HepG2 (cell line): ENCODE measurements around the gene TMEM33. TPM values are rescaled to one million over a fixed set of nuclear protein-coding genes. Genes with fewer than 3 reads are reported as not detected.

Experiments
- FOXP1 ChIP-seq, 2 experiments: fragments of 450-650 bp in 1 of 2; IDR thresholded peaks; 2 replicates each; pipeline ENCODE4 v1.6.1; 2017 to 2018; ENCODE audit warnings: antibody characterized with exemption in 1 of 2
- HOXA5 ChIP-seq: sonication (generic); formaldehyde crosslinking; IDR thresholded peaks from 2 replicates; pipeline ENCODE4 v1.4.0; 2020; ENCODE audit warnings: missing genetic modification reagents
- JARID2 ChIP-seq: sonication (generic); formaldehyde crosslinking; IDR thresholded peaks from 2 replicates; pipeline ENCODE4 v1.8.1; 2023; ENCODE audit warnings: missing genetic modification reagents, inconsistent platforms; ENCODE audit not compliant: insufficient replicate concordance
- MYNN ChIP-seq: sonication (generic); formaldehyde crosslinking; IDR thresholded peaks from 2 replicates; pipeline ENCODE4 v1.4.0; 2020; ENCODE audit warnings: mild to moderate bottlenecking, low read depth, missing genetic modification reagents
- NCOA1 ChIP-seq: sonication (generic); formaldehyde crosslinking; IDR thresholded peaks from 2 replicates; pipeline ENCODE4 v1.9.0; 2021; ENCODE audit warnings: missing genetic modification reagents
- SOX6 ChIP-seq, 2 experiments: fragments of 450-650 bp in 1 of 2; sonication (generic) in 1 of 2; formaldehyde crosslinking in 1 of 2; IDR thresholded peaks; 2 replicates each; pipeline versions ENCODE4 v1.4.0 to v1.6.1; 2017 to 2020; ENCODE audit warnings: antibody characterized with exemption in 1 of 2, mild to moderate bottlenecking in 1 of 2, missing genetic modification reagents in 1 of 2
- ZFX ChIP-seq: sonication (generic); formaldehyde crosslinking; IDR thresholded peaks from 2 replicates; pipeline ENCODE4 v1.4.0; 2020; ENCODE audit warnings: mild to moderate bottlenecking, low read depth, missing genetic modification reagents, moderate library complexity
- ZNF530 ChIP-seq: sonication (generic); formaldehyde crosslinking; IDR thresholded peaks from 2 replicates; pipeline ENCODE4 v1.5.0; 2020; ENCODE audit warnings: low read depth, mild to moderate bottlenecking, missing genetic modification reagents
- polyA plus RNA-seq, 8 experiments: library from polyadenylated mRNA; depleted of rRNA in 3 of 8; stranded (reverse) in 7 of 8; unstranded in 1 of 8; fragments of >200 nt; fragmentation: Illumina TruSeq in 4 of 8; extraction: Trizol in 4 of 8; gene quantifications; 2 replicates each; pipeline versions ENCODE4 v1.2.1 to v1.2.3, GENCODE V29; 2011 to 2016; ENCODE audit warnings: low read depth in 4 of 8, missing spikeins in 1 of 8, mixed read lengths in 1 of 8; ENCODE audit not compliant: insufficient read depth in 1 of 8
- total RNA-seq, 5 experiments: library from RNA; depleted of rRNA; stranded (reverse); fragments of >200 nt; fragmentation: Illumina TruSeq; extraction: Trizol; gene quantifications; 2 replicates each; pipeline ENCODE4 v1.2.3, GENCODE V29; 2016; ENCODE audit warnings: low read depth in 1 of 5
- TF ChIP-seq, protein P1 (sequence below): IDR thresholded peaks from 2 replicates; pipeline ENCODE4 v1.6.1; 2016; ENCODE audit warnings: missing genetic modification reagents, missing compliant biosample characterization
- TF ChIP-seq, protein P2 (sequence below): sonication (generic); formaldehyde crosslinking; IDR thresholded peaks from 2 replicates; pipeline ENCODE4 v1.8.0; 2023; ENCODE audit warnings: mild to moderate bottlenecking, missing genetic modification reagents
- TF ChIP-seq, protein P3 (sequence below): IDR thresholded peaks from 2 replicates; pipeline ENCODE4 v1.6.1; 2016; ENCODE audit warnings: control low read depth
- TF ChIP-seq, protein P4 (sequence below): IDR thresholded peaks from 2 replicates; pipeline ENCODE4 v1.6.1; 2012; ENCODE audit warnings: low read depth, low read length, improper control_type of control experiment
- TF ChIP-seq, protein P5 (sequence below): sonication (generic); formaldehyde crosslinking; IDR thresholded peaks from 2 replicates; pipeline ENCODE4 v1.4.0; 2020; ENCODE audit warnings: missing genetic modification reagents
- TF ChIP-seq, protein P6 (sequence below), 2 experiments: sonication (generic) in 1 of 2; formaldehyde crosslinking in 1 of 2; IDR thresholded peaks; 2 replicates each; pipeline versions ENCODE4 v1.6.1 to v1.9.0; 2014 to 2022; ENCODE audit warnings: antibody characterized with exemption in 1 of 2, borderline replicate concordance in 1 of 2, inconsistent platforms in 1 of 2, low read depth in 1 of 2, missing genetic modification reagents in 1 of 2

The TMEM33 gene
- total and polyA plus RNA-seq, 2 of the 13 experiments (the other 11 are each of a cell fraction or from before 2014, with no cell fraction given) = 36.1 to 66.6 TPM

- TF ChIP-seq ZNF530 (CRISPR knock-in tag) = no peak
- no peak for TF ChIP-seq SOX6 (IDR thresholded peaks at IDR 0.05)
- peak; percentile 27; the same call in 1 of the 2 replicates for TF ChIP-seq SOX6 (CRISPR knock-in tag; IDR thresholded peaks at IDR 0.05)
- TF ChIP-seq ZFX = peak; percentile 95
- no peak for TF ChIP-seq FOXP1 (IDR thresholded peaks at IDR 0.05)
- no peak for TF ChIP-seq FOXP1 (CRISPR knock-in tag; IDR thresholded peaks at IDR 0.05)
- TF ChIP-seq, protein P1, sequence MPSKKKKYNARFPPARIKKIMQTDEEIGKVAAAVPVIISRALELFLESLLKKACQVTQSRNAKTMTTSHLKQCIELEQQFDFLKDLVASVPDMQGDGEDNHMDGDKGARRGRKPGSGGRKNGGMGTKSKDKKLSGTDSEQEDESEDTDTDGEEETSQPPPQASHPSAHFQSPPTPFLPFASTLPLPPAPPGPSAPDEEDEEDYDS (CRISPR knock-in tag) = peak; percentile 83
- TF ChIP-seq NCOA1 (CRISPR knock-in tag) = no peak
- TF ChIP-seq, protein P2, sequence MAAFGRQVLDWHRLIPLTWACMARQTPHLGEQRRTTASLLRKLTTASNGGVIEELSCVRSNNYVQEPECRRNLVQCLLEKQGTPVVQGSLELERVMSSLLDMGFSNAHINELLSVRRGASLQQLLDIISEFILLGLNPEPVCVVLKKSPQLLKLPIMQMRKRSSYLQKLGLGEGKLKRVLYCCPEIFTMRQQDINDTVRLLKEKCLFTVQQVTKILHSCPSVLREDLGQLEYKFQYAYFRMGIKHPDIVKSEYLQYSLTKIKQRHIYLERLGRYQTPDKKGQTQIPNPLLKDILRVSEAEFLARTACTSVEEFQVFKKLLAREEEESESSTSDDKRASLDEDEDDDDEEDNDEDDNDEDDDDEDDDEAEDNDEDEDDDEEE (CRISPR knock-in tag) = peak; percentile 71; the same call in 1 of the 2 replicates
- TF ChIP-seq, protein P3, sequence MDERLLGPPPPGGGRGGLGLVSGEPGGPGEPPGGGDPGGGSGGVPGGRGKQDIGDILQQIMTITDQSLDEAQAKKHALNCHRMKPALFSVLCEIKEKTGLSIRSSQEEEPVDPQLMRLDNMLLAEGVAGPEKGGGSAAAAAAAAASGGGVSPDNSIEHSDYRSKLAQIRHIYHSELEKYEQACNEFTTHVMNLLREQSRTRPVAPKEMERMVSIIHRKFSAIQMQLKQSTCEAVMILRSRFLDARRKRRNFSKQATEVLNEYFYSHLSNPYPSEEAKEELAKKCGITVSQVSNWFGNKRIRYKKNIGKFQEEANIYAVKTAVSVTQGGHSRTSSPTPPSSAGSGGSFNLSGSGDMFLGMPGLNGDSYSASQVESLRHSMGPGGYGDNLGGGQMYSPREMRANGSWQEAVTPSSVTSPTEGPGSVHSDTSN (CRISPR knock-in tag) = no peak
- TF ChIP-seq, protein P4, sequence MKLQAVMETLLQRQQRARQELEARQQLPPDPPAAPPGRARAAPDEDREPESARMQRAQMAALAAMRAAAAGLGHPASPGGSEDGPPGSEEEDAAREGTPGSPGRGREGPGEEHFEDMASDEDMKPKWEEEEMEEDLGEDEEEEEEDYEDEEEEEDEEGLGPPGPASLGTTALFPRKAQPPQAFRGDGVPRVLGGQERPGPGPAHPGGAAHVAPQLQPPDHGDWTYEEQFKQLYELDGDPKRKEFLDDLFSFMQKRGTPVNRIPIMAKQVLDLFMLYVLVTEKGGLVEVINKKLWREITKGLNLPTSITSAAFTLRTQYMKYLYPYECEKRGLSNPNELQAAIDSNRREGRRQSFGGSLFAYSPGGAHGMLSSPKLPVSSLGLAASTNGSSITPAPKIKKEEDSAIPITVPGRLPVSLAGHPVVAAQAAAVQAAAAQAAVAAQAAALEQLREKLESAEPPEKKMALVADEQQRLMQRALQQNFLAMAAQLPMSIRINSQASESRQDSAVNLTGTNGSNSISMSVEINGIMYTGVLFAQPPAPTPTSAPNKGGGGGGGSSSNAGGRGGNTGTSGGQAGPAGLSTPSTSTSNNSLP = no peak
- TF ChIP-seq, protein P5, sequence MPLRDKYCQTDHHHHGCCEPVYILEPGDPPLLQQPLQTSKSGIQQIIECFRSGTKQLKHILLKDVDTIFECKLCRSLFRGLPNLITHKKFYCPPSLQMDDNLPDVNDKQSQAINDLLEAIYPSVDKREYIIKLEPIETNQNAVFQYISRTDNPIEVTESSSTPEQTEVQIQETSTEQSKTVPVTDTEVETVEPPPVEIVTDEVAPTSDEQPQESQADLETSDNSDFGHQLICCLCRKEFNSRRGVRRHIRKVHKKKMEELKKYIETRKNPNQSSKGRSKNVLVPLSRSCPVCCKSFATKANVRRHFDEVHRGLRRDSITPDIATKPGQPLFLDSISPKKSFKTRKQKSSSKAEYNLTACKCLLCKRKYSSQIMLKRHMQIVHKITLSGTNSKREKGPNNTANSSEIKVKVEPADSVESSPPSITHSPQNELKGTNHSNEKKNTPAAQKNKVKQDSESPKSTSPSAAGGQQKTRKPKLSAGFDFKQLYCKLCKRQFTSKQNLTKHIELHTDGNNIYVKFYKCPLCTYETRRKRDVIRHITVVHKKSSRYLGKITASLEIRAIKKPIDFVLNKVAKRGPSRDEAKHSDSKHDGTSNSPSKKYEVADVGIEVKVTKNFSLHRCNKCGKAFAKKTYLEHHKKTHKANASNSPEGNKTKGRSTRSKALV (CRISPR knock-in tag) = no peak
- TF ChIP-seq HOXA5 (CRISPR knock-in tag) = 0 out of 2 replicates have a peak, but pooled peaks have one; percentile 65
- no peak for TF ChIP-seq JARID2
- TF ChIP-seq MYNN (CRISPR knock-in tag) = no peak
- TF ChIP-seq, protein P6, sequence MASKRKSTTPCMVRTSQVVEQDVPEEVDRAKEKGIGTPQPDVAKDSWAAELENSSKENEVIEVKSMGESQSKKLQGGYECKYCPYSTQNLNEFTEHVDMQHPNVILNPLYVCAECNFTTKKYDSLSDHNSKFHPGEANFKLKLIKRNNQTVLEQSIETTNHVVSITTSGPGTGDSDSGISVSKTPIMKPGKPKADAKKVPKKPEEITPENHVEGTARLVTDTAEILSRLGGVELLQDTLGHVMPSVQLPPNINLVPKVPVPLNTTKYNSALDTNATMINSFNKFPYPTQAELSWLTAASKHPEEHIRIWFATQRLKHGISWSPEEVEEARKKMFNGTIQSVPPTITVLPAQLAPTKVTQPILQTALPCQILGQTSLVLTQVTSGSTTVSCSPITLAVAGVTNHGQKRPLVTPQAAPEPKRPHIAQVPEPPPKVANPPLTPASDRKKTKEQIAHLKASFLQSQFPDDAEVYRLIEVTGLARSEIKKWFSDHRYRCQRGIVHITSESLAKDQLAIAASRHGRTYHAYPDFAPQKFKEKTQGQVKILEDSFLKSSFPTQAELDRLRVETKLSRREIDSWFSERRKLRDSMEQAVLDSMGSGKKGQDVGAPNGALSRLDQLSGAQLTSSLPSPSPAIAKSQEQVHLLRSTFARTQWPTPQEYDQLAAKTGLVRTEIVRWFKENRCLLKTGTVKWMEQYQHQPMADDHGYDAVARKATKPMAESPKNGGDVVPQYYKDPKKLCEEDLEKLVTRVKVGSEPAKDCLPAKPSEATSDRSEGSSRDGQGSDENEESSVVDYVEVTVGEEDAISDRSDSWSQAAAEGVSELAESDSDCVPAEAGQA (IDR thresholded peaks at IDR 0.05; ENCODE audit: low read depth) = peak; percentile 99
- TF ChIP-seq, protein P6 (CRISPR knock-in tag; IDR thresholded peaks at IDR 0.05; ENCODE audit: borderline replicate concordance) = no peak; the same call in 1 of the 2 replicates
These were observed 55.3 kb downstream of the TMEM33 start, which contains the start of gene SLC30A9 (continued) for GRCh38 chr4:41990365-41991111.
